HG03280 (cell line): ENCODE results near the gene STPG1.
"Not testable (repeated sequence)": the region's sequence is repeated elsewhere in the genome, so short reads cannot be mapped to it uniquely, and the experiment has no call there.

Experiments used
- ATAC-seq: cut with Tn5 transposase; IDR thresholded peaks from one replicate; pipeline ENCODE4 v1.9.1; 2021; ENCODE audit warnings: mild to moderate bottlenecking, moderate library complexity; ENCODE audit not compliant: unreplicated experiment

Gene STPG1

DNA sequence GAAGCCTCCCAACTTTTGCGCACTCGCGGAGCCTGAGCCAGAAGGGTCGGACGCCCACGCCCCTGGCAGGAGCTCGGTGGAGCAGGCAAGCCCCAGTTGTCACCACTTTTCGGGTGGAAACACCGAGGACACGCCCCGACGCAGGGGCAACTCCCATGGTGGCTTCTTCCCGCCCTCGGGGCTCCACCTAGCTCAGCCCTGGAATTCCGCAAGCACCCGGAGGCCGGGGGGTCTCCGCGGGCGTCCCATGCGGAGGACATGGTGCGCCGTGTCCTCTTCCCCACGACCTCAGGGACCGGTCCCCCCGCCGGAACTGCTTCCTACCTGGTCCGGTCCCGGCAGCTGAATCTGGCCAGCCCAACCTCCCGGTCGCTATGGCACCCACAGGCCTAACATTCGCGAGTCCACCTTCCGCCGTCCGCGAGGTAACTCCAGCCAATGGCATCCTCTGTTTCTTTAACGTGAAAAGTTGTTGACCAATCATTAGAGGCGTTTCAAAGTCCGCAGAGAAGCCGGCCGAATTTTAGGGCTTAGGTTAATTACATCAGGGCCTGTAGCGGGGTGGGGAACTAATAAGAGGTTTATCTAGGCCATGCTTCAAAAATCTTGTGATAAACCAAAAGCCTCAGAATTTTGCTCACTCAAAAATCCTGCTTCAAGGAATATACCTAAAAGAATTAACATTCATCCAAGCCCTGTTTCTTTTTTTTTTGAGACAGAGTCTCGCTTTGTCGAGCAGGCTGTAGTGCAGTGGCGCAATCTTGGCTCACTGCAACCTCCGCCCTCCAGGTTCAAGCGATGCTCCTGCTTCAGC is at the start of gene STPG1:
TSS of gene STPG1 (minus strand) at position 433 of the 814 bp plus-strand sequence. CDS start 12,394 bp downstream, outside the sequence.
- no peak for ATAC-seq

DNA sequence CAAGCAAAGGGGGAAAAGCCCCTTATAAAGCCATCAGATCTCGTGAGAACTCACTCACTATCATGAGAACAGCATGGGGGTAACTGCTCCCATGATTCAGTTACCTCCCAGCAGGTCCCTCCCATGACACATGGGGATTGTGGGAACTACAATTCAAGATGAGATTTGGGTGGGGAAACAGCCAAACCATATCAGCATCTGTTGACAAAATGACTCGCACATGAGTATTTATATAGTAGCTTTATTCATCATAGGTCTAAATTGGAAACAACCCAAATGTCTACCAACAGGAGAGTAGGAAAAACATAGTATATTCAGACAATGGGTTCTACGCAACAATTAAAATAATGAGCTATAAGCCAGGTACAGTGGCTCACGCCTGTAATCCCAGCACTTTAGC is 48.5 kb upstream of the STPG1 start:
- not testable (repeated sequence) for ATAC-seq

DNA sequence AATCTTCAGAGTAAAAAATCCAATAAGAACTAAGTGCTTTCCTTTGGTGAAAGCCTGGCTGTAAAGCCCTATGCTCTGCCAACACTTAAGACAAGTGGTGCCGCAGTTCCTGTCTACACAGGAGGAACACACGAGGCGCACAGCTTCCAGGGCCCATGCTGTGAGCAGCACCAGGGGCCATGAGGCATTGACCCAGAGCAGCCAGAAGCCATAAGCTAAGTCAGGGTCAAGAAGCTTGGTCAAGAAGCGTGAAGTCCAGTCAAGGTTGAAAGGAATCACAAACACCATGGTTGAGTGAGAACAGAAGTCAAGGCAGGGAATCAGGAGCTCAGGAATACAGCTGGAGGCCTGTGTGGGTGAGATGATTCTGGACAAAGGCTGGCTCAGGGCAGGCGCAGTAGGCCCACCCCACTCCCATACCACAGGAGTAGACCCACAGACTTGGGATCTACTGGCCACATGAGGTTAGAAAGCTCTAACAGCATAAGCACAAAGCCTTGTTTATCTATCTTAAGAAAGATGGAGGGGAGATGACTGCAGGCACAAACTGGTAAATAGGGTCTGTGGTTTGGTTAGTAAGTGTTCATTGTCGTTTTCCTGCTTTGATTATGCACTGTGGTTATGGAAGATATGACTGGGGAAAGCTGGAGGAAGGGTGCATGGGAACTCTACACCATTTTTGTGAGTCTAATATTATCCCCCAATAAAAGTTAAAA is 46.1 kb upstream of the STPG1 start:
- no peak for ATAC-seq

DNA sequence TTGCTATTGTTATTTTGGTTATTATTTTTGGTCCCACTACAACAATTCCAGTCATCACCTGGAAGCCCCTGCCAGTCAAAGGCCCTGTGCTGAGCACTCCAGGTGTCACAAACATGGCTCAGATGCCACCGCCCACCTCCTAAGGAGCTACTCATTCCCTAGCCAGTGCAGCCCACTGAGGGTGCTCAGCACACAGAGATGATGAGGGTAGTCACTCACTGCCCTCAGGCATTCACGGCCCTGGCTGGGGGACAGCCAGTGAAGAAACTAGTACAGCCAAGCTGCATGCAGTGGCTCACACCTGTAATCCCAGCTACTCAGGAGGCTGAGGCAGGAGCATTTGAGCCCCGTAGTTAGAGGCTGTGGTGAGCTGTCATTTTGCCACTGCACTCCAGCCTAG is 44.3 kb upstream of the STPG1 start:
- no peak for ATAC-seq

GRCh38 chr1:24455272-24455671 is 41.7 kb upstream of the STPG1 start:
- ATAC-seq: no peak

DNA sequence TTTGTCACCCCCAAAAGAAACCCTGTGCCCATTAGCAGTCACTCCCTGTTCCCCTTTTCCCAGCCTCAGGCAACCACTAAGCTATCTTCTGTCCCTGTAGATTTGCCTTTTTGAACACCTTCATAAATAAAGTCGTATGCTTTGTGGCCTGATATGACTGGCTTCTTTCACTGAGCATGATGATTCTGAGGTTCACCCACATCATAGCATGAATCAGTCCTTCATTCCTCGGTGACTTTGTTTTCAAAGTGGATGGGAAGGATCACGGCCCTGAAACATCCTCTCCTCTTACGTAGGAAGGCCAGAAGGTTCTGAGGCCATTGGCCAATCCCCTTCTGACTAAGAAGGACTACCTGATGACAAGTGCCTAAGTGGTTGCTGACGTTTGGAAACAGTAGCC is 41.1 kb upstream of the STPG1 start:
- ATAC-seq: no peak

GRCh38 chr1:24452922-24453485 is 39.4 kb upstream of the STPG1 start:
- ATAC-seq: no peak

- no peak for ATAC-seq
These were observed 38.2 kb upstream of the STPG1 start for GRCh38 chr1:24451746-24452145.

DNA sequence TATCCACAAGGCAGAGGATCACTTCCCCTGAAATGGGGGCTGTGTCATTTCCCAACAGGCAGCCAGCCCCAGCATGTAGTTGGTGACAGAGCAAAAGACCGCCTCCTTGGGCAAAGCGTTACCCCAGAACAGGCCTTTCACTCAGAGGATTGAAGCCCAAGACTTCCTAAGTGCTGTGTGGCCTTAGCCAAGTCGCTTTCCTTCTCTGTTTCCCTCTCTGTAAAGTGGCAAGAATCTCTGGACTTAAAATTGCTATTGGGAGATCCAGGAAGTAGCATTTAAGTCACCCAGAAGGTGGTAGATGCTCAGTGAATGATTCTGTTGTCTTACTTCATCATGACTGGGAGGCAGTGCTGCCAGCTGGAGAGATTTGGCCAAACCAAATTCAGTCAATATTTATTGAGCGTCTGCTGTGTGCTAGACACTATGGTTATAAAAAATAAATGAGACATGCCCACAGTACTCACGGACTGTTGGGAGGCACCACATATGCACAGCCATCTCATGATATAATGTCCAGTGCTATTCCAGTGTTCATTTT is 37.3 kb upstream of the STPG1 start:
- ATAC-seq: no peak

DNA sequence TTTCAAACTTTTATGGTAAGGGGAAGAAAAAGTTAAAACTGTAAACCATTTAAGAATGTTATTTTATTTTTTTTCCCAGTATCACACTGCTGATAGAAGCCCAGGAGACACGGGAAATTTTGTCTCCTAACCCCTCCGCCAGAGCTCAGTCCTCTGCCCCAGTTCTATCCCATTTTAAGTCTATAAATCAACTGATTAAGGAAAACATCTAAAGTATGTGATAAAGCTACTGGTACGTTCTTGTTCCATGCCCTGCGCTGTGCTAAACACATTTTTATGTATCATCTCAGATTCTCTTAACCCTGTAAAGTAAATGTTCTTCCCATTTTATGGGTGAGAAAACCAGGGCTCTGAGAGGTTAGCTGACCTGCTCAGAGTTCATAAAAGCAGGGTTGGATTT is 36.7 kb upstream of the STPG1 start:
- no peak for ATAC-seq

- not testable (repeated sequence) for ATAC-seq
These were observed 32.9 kb upstream of the STPG1 start for GRCh38 chr1:24446446-24446845.

DNA sequence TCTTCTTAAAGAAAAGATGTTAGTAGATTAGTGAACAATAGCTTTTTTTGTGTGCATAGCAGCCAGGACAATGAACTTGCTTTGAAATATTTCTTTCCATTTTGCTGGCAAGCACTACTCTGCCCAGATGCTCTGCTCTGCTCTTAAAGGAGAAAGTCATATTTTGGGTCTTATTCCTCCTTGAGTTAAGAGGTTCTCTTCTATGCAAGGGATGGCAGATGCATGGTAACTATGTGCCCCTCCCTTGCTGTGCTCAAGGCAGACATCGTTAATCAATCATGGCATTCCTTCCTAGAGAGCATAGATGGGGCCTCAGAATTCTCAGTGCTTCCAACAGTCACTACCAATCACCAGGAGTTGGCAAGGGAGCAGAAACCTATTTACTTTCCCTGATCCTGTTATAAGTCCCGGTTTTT is 29.7 kb upstream of the STPG1 start:
- no peak for ATAC-seq

DNA sequence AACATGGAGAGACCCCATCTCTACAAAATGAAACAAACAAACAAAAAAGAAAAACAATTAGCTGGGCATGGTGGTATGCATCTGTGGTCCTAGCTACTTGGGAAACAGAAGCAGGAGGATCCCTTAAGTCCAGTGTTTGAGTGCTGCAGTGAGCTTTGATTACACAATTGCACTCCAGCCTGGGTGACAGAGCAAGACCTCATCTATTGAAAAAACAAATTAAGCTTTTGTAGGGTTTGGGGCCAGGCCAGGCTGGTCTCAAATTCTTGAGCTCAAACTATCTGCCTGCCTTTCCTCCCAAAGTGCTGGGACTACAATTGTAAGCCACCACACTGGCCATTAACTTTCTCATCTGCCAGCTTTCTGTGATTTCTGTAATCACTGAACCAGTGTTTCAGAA is 29.2 kb upstream of the STPG1 start:
- ATAC-seq: no peak

DNA sequence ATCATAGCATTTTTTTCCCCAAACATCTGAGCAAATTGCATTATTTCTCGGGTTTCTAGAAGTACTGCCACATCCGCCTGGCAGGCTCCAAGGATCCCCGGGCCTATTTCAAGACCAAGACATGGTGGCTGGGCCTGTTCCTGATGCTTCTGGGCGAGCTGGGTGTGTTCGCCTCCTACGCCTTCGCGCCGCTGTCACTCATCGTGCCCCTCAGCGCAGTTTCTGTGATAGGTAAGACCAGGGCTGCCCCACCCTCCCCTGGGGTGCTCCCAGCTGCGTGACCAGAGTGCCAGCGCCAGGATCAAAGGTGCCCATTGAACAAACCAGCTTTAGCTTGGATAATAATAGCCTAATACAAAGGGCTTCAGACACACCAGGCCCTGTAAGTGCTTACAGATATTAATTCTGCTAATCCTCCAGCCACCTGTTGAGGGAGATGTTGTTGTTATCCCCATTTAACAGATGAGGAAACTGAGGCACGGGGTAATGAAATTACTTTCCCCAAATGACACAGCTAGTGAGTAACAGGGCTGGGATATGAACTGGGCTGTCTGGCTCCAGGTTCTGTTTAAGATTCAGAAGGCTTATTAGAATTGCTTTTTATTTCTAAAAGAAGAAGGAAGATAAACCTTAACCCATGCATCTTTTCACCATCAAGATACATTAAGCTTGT is 28.6 kb upstream of the STPG1 start:
- no peak for ATAC-seq

GRCh38 chr1:24441480-24441879 is 27.9 kb upstream of the STPG1 start:
- ATAC-seq: no peak

GRCh38 chr1:24440436-24440835 is 26.9 kb upstream of the STPG1 start:
- ATAC-seq: no peak

- no peak for ATAC-seq
These were observed 24.9 kb upstream of the STPG1 start for GRCh38 chr1:24438423-24438901.

DNA sequence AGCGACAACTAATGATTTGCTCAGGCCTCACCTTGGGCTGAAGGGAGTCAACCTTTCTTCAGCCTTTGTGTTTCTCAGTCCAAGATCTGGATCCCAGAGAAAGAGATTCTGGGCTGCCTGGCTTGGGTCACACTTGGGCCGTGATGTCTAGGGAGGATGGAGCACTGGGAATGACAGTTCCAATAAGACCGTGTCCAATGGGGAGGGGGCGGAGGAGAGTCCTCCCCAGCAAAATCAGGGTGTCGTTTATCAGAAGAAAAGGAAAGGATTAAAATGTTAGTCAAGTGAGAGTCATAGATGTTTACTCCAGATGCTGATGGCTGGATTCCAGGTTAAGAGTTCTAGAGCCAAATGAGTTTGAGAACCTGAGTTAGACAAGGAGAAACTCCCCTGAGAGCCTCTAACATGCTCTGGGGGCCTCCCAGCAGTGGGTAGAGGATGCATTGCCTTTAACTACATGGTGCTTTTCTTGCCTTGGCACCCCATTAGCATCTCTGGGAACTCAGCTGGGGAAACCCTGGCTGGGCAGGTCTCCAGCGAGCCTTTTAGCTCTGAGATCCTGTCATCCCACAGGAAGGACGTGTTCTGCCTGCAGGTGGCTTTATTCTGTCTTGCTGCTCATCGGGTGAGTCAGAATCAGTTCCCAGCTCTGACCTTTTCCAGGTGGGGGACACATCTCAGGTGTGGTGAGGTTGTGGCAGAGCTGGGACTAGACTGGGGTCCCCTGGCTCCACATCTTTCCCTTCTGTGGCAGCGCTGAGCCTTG is 24.2 kb upstream of the STPG1 start:
- ATAC-seq: no peak

DNA sequence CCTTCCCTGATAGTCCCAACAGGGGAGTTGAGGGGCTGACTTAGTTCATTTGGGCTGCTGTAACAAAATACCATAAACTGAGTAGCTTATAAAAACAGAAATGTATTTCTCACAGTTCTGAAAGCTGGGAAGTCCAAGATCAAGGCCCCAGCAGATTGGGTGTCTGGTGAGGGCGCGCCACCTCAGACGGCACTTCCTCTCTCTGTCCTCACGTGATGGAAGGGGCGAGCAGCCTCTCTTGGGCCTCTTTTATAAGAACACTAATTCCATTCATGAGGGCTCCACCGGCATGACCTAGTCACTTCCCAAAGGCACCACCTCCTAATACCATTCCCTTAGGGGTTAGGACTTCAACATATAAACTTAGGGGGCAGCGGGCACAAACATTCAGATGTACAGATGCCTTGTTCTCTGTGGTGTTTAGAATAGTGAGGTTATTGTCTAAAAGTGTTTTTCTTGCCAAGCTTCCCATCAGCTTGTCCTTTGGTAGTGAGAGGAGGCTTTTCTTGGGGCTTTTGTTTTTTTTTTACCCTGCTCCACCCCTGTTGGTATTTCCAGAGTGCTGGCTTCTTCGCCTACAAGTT is 22.3 kb upstream of the STPG1 start:
- ATAC-seq: no peak

DNA sequence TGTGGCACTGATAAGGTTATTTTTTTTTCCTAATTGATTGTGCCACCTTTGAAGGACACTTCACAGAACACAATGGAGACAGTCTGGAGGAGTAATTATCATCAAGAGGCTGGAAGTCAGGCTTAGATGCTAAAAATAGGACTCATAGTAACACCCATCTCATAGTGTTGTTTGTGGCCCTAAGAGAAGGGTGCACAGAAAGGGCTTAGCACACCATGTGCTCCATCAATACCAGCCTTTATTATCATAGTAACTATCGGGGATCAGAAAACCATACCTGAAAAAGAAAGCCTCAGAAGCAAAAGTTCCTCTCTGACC is 13.9 kb upstream of the STPG1 start:
- ATAC-seq: no peak
